ENCODE measurements around the gene DUSP7. TPM values are rescaled to one million over a fixed set of nuclear protein-coding genes. Genes with fewer than 3 reads are reported as not detected.

DUSP7 gene
- total RNA-seq, 1 experiment from 2014 or later = 16.6 TPM

DNA sequence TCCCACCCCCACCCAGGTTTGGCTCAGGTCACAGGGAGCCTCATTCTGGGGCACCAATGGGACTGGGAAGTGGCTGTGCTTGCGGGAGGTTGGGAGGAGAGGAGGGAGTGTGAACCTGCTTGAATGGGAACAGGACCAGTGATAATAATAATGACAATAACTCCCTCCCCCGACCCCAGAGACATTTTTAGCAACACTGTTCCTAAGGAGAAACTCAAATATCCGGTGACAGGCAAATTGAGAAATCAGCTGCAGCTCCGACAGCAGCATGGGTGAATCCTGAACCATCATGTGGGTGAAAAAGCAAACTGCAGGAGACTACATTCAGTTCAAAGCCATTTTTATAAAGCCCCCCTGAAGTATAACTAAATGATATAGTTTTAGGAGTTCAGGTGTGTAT is 49.1 kb downstream of the DUSP7 start:
- Histone ChIP-seq H3K36me3 (ENCODE audit: control insufficient read depth in 1 of 2, insufficient read depth in 2 of 2, low read length in 2 of 2) (no peaks in the 10 kb centered on the region), H3K27ac (ENCODE audit: low read depth, low read length) (no peak overlapping the region), H3K4me3 (replicated peaks in 1 of 2; ENCODE audit: low read depth in 1 of 2, low read length in 2 of 2) (no peak overlapping the region), H4K20me1 (ENCODE audit: insufficient read depth) (no peaks in the 10 kb centered on the region), H3K79me2 (ENCODE audit: insufficient read depth, low read length) (no peaks in the 10 kb centered on the region), H3K9me2 (ENCODE audit: insufficient read depth) (no peaks in the 10 kb centered on the region), H3K4me2 (ENCODE audit: low read length) (no peak overlapping the region), H3K27me3 (ENCODE audit: insufficient read depth, low read length) (no peaks in the 10 kb centered on the region), H3K4me1 (ENCODE audit: control insufficient read depth in 1 of 2, insufficient read depth in 2 of 2, low read length in 2 of 2) (peaks cover 4 to 12% of the 10 kb centered on the region in 2 experiments; a peak in 3 of 4 replicates), H2AFZ (ENCODE audit: low read depth, low read length, poor library complexity, severe bottlenecking) (no peak overlapping the region), H3K9ac (ENCODE audit: low read length) (no peak overlapping the region), H3K9me3 (ENCODE audit: control insufficient read depth in 1 of 2, insufficient read depth in 1 of 2, low read depth in 1 of 2, low read length in 2 of 2) (no peaks in the 10 kb centered on the region)
- TF ChIP-seq, protein P1, sequence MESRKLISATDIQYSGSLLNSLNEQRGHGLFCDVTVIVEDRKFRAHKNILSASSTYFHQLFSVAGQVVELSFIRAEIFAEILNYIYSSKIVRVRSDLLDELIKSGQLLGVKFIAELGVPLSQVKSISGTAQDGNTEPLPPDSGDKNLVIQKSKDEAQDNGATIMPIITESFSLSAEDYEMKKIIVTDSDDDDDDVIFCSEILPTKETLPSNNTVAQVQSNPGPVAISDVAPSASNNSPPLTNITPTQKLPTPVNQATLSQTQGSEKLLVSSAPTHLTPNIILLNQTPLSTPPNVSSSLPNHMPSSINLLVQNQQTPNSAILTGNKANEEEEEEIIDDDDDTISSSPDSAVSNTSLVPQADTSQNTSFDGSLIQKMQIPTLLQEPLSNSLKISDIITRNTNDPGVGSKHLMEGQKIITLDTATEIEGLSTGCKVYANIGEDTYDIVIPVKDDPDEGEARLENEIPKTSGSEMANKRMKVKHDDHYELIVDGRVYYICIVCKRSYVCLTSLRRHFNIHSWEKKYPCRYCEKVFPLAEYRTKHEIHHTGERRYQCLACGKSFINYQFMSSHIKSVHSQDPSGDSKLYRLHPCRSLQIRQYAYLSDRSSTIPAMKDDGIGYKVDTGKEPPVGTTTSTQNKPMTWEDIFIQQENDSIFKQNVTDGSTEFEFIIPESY (IDR thresholded peaks at IDR 0.05; ENCODE audit: extremely low read depth, insufficient replicate concordance, low read length) = no peak
- TF ChIP-seq, protein P2, sequence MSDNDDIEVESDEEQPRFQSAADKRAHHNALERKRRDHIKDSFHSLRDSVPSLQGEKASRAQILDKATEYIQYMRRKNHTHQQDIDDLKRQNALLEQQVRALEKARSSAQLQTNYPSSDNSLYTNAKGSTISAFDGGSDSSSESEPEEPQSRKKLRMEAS (IDR thresholded peaks at IDR 0.05) = no peak
- TF ChIP-seq CBX3 (IDR thresholded peaks at IDR 0.05; ENCODE audit: low read depth) (no peak), POLR2A (IDR thresholded peaks at IDR 0.05; ENCODE audit: borderline replicate concordance, extremely low read depth, insufficient read depth, insufficient read length) (no peak), YY1 (IDR thresholded peaks at IDR 0.05; ENCODE audit: extremely low read depth, insufficient replicate concordance, low read depth, low read length) (no peak), FOSL1 (IDR thresholded peaks at IDR 0.05; ENCODE audit: low read depth) (no peak), SIN3A (IDR thresholded peaks at IDR 0.05; ENCODE audit: low read depth) (no peak), POLR2AphosphoS5 (IDR thresholded peaks at IDR 0.05; ENCODE audit: low read depth, low read length) (no peak), EZH2phosphoT487 (IDR thresholded peaks at IDR 0.05; ENCODE audit: borderline replicate concordance) (no peak), CEBPB (IDR thresholded peaks at IDR 0.05; ENCODE audit: low read depth) (no peak)
- TF ChIP-seq, protein P3, sequence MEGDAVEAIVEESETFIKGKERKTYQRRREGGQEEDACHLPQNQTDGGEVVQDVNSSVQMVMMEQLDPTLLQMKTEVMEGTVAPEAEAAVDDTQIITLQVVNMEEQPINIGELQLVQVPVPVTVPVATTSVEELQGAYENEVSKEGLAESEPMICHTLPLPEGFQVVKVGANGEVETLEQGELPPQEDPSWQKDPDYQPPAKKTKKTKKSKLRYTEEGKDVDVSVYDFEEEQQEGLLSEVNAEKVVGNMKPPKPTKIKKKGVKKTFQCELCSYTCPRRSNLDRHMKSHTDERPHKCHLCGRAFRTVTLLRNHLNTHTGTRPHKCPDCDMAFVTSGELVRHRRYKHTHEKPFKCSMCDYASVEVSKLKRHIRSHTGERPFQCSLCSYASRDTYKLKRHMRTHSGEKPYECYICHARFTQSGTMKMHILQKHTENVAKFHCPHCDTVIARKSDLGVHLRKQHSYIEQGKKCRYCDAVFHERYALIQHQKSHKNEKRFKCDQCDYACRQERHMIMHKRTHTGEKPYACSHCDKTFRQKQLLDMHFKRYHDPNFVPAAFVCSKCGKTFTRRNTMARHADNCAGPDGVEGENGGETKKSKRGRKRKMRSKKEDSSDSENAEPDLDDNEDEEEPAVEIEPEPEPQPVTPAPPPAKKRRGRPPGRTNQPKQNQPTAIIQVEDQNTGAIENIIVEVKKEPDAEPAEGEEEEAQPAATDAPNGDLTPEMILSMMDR (IDR thresholded peaks at IDR 0.05 in 2 of 3, conservative IDR thresholded peaks at IDR 0.05 in 1 of 3; ENCODE audit: borderline replicate concordance in 1 of 3, insufficient read depth in 1 of 3, low read depth in 2 of 3, low read length in 2 of 3) = no peak
- TF ChIP-seq, protein P4, sequence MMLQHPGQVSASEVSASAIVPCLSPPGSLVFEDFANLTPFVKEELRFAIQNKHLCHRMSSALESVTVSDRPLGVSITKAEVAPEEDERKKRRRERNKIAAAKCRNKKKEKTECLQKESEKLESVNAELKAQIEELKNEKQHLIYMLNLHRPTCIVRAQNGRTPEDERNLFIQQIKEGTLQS (IDR thresholded peaks at IDR 0.05) = no peak
- intact Hi-C loops (cut with micrococcal nuclease) = no loop called here
- RAD21 ChIA-PET (ENCODE audit: low non-redundant PET in 1 of 2, low total read pairs in 2 of 2, uncharacterized antibody in 2 of 2, unreplicated experiment in 2 of 2) = interaction anchor here in 1 of 2 experiments (0.8 kb wide), 1 partner anchor 210 kb away, joined by 3 read pairs; no protein-coding TSS in a partner anchor
- ATAC-seq = no peak
- POLR2A ChIA-PET = no interaction called here
- CTCF ChIA-PET = no interaction called here
- DNase-seq (ENCODE audit: low read depth, low spot score) = no peak
- BruUV-seq (replicated peaks) = no TSS peak

Data from HCT116 (cell line).